Measurements from ENCODE around the gene NSMCE1.

DNA sequence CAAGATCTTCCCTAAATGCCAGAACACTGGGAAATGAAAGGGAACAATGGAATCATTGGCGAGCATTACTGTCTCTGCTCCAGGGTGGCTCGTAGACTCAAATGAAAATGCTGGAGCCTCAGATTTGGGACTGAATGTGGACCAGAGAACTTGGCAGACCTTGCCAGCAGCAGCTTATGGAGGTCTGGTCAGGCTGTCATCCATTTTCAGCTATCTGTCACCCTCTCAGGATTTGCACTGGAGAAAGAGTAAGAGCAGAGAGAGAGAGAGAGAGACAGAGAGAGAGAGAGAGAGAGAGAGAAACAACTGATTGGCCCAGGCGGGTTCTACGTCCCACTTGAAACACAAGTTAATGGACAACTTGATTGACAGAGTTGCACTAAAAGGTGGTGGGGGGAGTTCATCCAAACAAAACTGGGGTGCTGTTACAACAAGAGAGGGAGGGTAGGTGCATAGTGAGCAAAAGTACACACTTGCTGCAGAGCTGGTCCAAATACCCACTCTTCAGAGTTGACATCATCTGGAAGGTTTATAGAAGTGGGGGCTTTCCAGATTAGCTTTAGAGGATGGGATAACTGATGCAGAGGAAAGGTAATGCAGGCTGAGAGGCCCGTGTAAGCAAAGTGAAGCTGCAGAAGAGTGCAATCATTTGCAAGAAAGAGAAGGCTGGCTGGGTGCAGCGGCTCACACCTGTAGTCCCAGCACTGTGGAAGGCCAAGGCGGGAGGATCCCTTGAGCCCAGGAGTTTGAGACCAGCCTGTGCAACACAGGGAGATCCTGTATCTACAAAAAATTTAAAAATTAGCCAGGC, 16.5 kb upstream of the NSMCE1 start:
- no peak for TF ChIP-seq POLR2A (IDR thresholded peaks at IDR 0.05)
- TF ChIP-seq, protein P1, sequence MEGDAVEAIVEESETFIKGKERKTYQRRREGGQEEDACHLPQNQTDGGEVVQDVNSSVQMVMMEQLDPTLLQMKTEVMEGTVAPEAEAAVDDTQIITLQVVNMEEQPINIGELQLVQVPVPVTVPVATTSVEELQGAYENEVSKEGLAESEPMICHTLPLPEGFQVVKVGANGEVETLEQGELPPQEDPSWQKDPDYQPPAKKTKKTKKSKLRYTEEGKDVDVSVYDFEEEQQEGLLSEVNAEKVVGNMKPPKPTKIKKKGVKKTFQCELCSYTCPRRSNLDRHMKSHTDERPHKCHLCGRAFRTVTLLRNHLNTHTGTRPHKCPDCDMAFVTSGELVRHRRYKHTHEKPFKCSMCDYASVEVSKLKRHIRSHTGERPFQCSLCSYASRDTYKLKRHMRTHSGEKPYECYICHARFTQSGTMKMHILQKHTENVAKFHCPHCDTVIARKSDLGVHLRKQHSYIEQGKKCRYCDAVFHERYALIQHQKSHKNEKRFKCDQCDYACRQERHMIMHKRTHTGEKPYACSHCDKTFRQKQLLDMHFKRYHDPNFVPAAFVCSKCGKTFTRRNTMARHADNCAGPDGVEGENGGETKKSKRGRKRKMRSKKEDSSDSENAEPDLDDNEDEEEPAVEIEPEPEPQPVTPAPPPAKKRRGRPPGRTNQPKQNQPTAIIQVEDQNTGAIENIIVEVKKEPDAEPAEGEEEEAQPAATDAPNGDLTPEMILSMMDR (IDR thresholded peaks at IDR 0.05 in 8 of 11, conservative IDR thresholded peaks at IDR 0.05 in 3 of 11): no peak

Measured in spleen (tissue), 7 donors.